ENCODE results near the gene WSB1.
A peak's percentile ranks its signal among the peaks of the same experiment; 100 is the strongest.

The WSB1 gene

GRCh38 chr17:27281438-27281837 is 12.5 kb upstream of the WSB1 start:
- no peak overlapping the region for H3K4me3 ChIP-seq (replicated peaks; ENCODE audit: low read depth, low read length)
- TF ChIP-seq CTCF (IDR thresholded peaks at IDR 0.05; ENCODE audit: low read length, missing control alignments): no peak
- no peak for DNase-seq (ENCODE audit: low read depth)

GRCh38 chr17:27282054-27282551 is 11.8 kb upstream of the WSB1 start:
- no peak for TF ChIP-seq CTCF (IDR thresholded peaks at IDR 0.05; ENCODE audit: low read length, missing control alignments)
- H3K4me3 ChIP-seq (replicated peaks; ENCODE audit: low read depth, low read length): no peak overlapping the region
- peak; percentile 93 for DNase-seq (ENCODE audit: low read depth)

GRCh38 chr17:27283060-27283459 is 10.9 kb upstream of the WSB1 start:
- TF ChIP-seq CTCF (IDR thresholded peaks at IDR 0.05; ENCODE audit: low read length, missing control alignments): no peak
- no peak for DNase-seq (ENCODE audit: low read depth)
- no peak overlapping the region for H3K4me3 ChIP-seq (replicated peaks; ENCODE audit: low read depth, low read length)

- H3K4me3 ChIP-seq (replicated peaks; ENCODE audit: low read depth, low read length): no peak overlapping the region
- no peak for TF ChIP-seq CTCF (IDR thresholded peaks at IDR 0.05; ENCODE audit: low read length, missing control alignments)
- no peak for DNase-seq (ENCODE audit: low read depth)
These were observed 10.2 kb upstream of the WSB1 start for GRCh38 chr17:27283751-27284150.

GRCh38 chr17:27284811-27285415 is 9.0 kb upstream of the WSB1 start:
- TF ChIP-seq CTCF (IDR thresholded peaks at IDR 0.05; ENCODE audit: low read length, missing control alignments): no peak
- H3K4me3 ChIP-seq (replicated peaks; ENCODE audit: low read depth, low read length): no peak overlapping the region
- DNase-seq (ENCODE audit: low read depth): peak; percentile 65

GRCh38 chr17:27285516-27285915 is 8.4 kb upstream of the WSB1 start:
- H3K4me3 ChIP-seq (replicated peaks; ENCODE audit: low read depth, low read length): no peak overlapping the region
- DNase-seq (ENCODE audit: low read depth): no peak
- TF ChIP-seq CTCF (IDR thresholded peaks at IDR 0.05; ENCODE audit: low read length, missing control alignments): no peak

GRCh38 chr17:27288183-27288582 is 5.7 kb upstream of the WSB1 start:
- no peak for TF ChIP-seq CTCF (IDR thresholded peaks at IDR 0.05; ENCODE audit: low read length, missing control alignments)
- no peak for DNase-seq (ENCODE audit: low read depth)
- no peak overlapping the region for H3K4me3 ChIP-seq (replicated peaks; ENCODE audit: low read depth, low read length)

Measured in fibroblast of pulmonary artery (primary cell).